HG03280 (cell line): ENCODE data around the gene GCFC2.

Source experiments
- ATAC-seq: cut with Tn5 transposase; IDR thresholded peaks from one replicate; pipeline ENCODE4 v1.9.1; 2021; ENCODE audit warnings: mild to moderate bottlenecking, moderate library complexity; ENCODE audit not compliant: unreplicated experiment

GCFC2 gene

DNA sequence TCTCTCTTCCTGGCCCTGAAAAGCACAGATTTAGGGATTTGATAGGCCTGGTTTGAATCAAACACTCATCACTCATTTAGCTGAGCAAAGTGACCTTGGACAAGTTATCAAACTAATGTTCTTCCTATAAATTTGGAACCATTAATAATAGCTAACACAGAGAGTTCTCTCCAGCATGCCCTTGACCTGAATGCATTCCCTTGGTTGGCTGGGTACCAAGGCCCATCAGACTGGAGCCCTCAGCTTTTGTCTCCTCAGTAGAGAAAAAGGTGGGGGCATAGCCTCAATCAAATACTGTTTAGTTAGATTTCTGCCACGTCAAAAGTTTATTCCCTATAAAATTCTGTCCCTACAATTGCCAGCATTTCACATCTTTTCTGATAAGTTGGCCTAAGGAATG lies 77.9 kb downstream of the GCFC2 start:
- ATAC-seq: no peak

DNA sequence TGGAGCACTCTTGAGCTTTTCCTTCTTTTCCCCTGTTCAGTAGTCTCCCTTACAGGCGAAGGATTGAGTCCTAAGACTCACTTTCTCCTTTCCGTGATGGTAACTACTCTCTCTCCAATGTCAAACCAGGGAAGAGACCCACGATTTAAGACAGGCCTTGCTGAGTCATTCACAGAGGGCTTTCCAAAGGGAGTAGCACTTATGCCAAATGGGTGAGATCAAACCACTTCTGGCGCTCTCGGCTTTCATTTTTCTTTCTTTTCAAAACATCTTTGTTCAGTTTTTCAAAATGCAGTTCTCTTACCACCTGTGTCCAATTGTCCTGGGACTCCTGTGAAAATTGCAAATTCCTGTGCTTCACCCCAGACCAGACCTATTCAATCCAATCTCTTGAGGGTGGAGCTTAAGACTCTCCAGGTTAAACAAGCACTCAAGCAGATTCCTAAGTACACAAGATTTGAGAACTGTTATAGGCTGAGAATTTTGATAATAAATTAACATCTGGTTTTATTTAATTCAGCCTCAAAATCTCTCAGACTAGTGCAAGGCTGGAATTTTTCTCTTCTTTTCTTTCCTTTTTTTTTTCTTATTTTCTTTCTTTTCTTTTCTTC lies 78.5 kb downstream of the GCFC2 start:
- ATAC-seq: no peak

DNA sequence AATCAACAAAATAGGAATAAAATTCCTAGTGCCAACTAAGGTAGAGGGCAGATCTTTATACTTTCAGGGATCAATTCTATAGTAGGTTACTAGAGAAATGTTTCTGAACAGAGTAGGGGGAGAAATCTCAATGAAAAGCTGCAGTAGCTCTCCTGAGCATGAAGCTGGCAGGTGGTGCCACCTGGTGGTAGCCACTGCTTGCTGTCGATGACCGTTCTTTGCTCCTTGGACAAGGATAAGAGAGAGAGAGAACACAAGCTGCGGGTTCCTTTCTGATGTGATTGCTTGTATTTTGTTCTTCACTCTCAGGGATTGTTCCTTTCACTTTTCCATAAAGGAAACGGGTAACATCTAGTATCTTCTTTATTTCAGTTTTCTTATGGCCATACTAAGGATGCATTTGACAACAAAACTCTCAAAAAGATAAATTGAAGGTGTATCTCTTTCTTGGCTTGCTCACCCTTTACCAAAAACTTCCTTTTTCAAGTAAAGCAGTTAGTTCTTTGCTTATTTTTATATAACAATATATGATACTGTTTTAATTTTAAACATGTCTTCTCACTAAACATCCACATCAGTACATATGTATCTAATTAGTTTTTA lies 82.7 kb downstream of the GCFC2 start:
- ATAC-seq: peak; percentile 90

DNA sequence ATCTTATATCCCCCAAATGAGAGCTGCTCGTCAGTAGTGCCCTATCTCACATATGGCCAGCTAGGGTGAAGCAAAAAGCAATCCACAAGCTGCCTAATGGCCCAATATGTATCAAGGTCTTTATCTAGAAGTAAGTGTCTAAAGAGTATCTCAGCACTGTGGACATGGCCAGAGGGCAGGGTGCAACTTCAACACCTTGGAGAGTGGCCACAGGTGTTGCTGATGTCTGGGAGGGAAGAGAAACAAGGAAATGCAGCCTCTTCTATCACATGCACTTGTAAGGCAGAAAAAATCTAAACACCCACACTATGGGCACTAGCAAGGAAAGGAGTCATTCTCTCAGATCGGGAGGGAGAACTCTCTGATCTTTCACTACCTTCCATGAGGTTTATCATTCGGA lies 87.8 kb downstream of the GCFC2 start:
- ATAC-seq: no peak

DNA sequence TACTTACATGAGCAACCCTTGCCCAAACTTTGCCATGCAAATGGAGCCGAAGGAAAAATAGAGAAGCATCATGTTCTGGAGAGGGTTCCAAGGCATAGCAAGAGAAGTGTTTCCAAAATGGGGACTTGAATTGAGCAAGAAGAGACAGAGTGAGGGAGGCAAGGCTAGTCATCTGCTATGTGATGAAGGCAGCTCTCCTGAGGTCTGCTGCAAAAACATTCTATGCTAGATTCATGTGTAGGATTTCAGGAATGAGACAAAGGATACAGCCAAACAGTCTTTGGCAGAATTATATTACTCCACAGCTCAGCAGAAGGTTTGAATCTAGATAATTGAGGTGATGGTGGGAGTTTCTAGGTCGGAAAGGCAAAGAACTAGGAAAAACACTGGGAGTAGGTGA lies 88.2 kb downstream of the GCFC2 start:
- ATAC-seq: no peak

DNA sequence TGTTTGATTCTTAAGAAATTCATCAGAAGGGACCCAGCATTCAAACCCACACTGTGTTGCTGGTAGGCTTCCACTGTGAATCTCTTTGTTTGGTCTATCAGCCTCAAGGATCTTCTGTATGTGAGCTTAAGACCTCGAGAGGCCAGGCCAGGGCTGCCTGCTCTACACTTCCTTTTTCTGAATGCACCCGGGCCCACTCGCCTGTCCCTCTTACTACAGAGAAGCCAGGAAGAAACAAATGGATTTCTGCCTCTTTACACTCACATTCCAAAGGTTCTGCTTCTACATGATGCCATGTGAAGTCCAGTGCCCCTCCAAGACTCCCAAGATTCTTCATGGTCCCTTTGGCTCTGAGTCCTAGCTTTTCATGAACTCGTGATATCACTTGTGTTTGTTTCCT lies 89.5 kb downstream of the GCFC2 start:
- no peak for ATAC-seq

DNA sequence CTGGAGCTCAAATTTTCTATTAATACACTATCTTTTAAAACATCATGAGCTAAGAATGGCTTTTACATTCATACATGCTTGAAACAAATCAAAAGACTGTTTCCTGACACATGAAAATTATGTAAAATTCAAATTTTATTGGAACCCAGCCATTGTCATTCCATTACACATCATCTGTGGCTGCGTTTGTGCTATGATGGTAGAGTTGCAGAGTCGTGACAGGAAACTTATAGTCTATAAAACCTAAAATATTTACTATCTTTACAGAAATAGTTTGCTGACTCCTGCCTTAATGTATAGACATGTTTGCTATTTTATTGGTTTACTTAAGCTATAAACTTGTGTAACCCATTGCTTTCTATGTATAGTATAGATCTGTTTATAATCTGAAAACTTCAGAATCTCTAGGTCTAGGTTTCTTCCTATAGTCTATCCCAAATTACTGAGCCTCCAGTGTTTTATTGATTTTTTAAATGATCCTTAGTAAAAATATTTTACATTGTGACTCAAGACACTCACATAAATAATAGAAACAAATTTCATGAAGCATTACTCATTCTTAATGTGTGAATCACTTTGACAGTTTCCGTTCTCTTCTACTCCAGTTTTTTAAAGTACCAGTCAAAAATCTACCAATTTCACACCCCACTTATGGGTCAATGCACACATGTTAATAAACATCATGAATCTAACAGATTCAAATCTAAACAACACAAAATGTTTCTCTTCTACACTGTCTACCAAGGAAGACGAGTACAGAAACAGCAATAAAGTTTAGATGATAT lies 90.6 kb downstream of the GCFC2 start:
- no peak for ATAC-seq

DNA sequence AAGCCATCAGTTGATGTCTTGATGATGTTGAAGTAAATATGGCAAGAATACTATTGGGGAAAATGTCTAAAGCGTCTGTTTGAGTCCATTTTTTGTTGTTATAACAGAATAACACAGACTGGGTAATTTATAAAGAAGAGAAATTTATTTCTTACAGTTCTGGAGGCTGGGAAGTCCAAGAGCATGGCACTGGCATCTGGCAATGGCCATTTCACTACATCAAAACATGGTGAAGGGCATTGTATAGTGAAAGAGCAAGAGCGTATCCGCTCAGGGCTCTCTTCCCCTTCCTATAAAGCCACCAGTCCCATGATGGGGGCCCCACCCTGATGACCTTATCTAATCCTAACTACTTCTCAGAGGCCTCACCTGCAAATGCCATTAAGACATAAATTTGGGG lies 93.8 kb downstream of the GCFC2 start:
- no peak for ATAC-seq

DNA sequence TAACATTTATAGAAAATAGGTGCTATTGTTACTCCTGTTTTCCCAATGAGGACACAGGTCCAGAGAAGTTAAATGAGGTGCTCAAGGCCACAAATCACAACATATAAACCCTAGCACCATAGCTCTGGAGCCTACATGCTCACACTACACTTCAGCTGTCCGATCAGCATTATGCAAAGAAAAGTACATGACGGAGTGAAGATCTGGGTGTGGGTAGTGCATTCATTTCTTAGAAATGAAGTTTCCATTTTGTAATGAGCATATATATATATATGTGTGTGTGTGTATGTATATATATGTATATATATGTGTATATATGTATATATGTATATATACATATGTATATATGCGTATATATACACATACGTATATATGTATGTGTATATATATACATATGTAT lies 94.3 kb downstream of the GCFC2 start:
- ATAC-seq: no peak

DNA sequence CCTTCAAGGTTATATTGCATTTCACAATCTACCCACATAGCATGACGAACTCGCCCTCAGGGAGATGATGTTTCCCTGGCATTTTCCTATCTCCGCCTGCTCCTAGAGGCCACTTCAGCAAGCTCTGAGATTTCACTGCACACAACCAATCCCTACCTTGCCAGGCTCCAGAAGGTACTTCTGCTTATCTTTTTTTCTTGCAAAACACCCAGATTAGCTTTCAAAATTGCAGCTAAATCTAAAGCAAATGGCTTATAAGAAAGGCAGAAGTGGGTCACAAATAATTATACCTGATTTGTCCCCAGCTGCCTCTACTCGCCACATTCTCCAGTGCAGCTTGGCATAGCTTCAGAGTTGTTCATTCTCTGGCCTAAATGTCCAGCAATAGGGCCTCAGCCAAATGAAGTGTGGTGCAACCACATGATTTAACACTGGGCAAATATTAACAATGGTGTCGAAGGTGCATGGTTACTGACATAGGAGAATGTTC lies 96.5 kb downstream of the GCFC2 start:
- ATAC-seq: no peak

DNA sequence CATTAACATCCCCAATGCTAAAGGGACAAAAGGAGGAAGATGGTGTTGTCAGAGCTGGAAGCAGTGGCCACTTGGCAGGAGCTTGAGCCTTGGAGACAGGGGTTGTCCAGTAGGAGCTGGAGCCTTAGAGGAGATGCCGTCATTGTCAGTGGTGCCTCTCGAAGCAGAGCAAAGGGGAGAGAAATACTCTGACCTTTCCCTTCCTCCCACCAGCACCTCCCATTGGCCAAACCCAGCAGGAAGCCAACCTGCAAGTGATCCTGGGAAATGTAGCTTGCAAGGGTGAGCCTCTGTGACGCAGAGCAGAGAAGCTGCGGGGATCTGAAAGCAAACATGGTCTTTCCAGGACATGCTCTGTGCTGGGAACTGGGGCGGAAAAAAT lies 97.9 kb downstream of the GCFC2 start:
- no peak for ATAC-seq
